Neural progenitor cell (in vitro differentiated cells): ENCODE results near the gene TMEM14A. TPM values are rescaled to one million over a fixed set of nuclear protein-coding genes. Genes with fewer than 3 reads are reported as not detected.
A peak's percentile ranks its signal among the peaks of the same experiment; 100 is the strongest.

ENCODE experiments used
- DNase-seq: peaks from one replicate; pipeline ENCODE4 v3.0.0-alpha.2; 2016; ENCODE audit warnings: low spot score
- H2AFZ ChIP-seq: fragments of 200-600 bp; sonication (generic); replicated peaks from 2 replicates; pipeline ENCODE4 v1.6.1; 2016; ENCODE audit warnings: antibody characterized with exemption
- H3F3A ChIP-seq: fragments of 200-600 bp; sonication (generic); 2 replicates; pipeline ENCODE4 v1.6.1; 2016; ENCODE audit warnings: antibody characterized with exemption, low read depth
- H3K27ac ChIP-seq: fragments of 200-600 bp; sonication (generic); 2 replicates; pipeline ENCODE4 v1.5.1; 2016; ENCODE audit warnings: mild to moderate bottlenecking
- H3K27me3 ChIP-seq: fragments of 200-600 bp; sonication (generic); 2 replicates; pipeline ENCODE4 v1.6.1; 2016; ENCODE audit warnings: mild to moderate bottlenecking, moderate library complexity
- H3K36me3 ChIP-seq: fragments of 200-600 bp; sonication (generic); 2 replicates; pipeline ENCODE4 v1.5.1; 2016
- H3K4me1 ChIP-seq: fragments of 200-600 bp; sonication (generic); 2 replicates; pipeline ENCODE4 v1.6.1; 2016; ENCODE audit warnings: mixed run types
- H3K4me2 ChIP-seq: fragments of 200-600 bp; sonication (generic); 2 replicates; pipeline ENCODE4 v1.6.1; 2016
- H3K4me3 ChIP-seq: fragments of 200-600 bp; sonication (generic); 2 replicates; pipeline ENCODE4 v1.5.1; 2016
- H3K79me2 ChIP-seq: fragments of 200-600 bp; sonication (generic); 2 replicates; pipeline ENCODE4 v1.6.1; 2016; ENCODE audit warnings: low read depth
- H3K9ac ChIP-seq: fragments of 200-600 bp; sonication (generic); 2 replicates; pipeline ENCODE4 v1.6.1; 2016
- H3K9me3 ChIP-seq: fragments of 200-600 bp; sonication (generic); 2 replicates; pipeline ENCODE4 v1.5.1; 2016; ENCODE audit warnings: low read depth
- H4K20me1 ChIP-seq: fragments of 200-600 bp; sonication (generic); 2 replicates; pipeline ENCODE4 v1.6.1; 2016; ENCODE audit warnings: low read depth
- H3K27ac Mint-ChIP-seq: 3 replicates; pipeline ENCODE4 v1.8.0; 2021; ENCODE audit warnings: mixed read lengths
- H3K27me3 Mint-ChIP-seq: 2 replicates; pipeline ENCODE4 v1.8.0; 2022; ENCODE audit warnings: low read depth, mild to moderate bottlenecking, inconsistent platforms, moderate library complexity, mixed read lengths; ENCODE audit not compliant: insufficient read depth
- H3K36me3 Mint-ChIP-seq: 3 replicates; pipeline ENCODE4 v1.8.0; 2021; ENCODE audit warnings: mixed read lengths
- H3K4me1 Mint-ChIP-seq: 3 replicates; pipeline ENCODE4 v1.8.0; 2021; ENCODE audit warnings: mixed read lengths
- H3K4me3 Mint-ChIP-seq: 3 replicates; pipeline ENCODE4 v1.8.0; 2021; ENCODE audit warnings: mild to moderate bottlenecking, moderate library complexity, mixed read lengths
- H3K9me3 Mint-ChIP-seq: 3 replicates; pipeline ENCODE4 v1.8.0; 2020; ENCODE audit warnings: mixed read lengths
- CTCF ChIP-seq: fragments of 200-600 bp; sonication (generic); IDR thresholded peaks from 2 replicates; pipeline ENCODE4 v1.5.1; 2017; ENCODE audit warnings: antibody characterized with exemption, mild to moderate bottlenecking
- EZH2 ChIP-seq: fragments of 200-600 bp; sonication (generic); IDR thresholded peaks from 2 replicates; pipeline ENCODE4 v1.6.1; 2017; ENCODE audit warnings: antibody characterized with exemption, mild to moderate bottlenecking, moderate library complexity
- EZH2phosphoT487 ChIP-seq: fragments of 200-600 bp; sonication (generic); IDR thresholded peaks from 2 replicates; pipeline ENCODE4 v1.6.1; 2017; ENCODE audit warnings: antibody characterized with exemption
- small RNA-seq: library from RNA; depleted of rRNA; stranded (forward); fragments of <200 nt; gene quantifications from one replicate; pipeline ENCODE3, GENCODE V24; 2015
- total RNA-seq: library from RNA; depleted of rRNA; stranded (reverse); fragments of >200 nt; gene quantifications from 2 replicates; pipeline ENCODE4 v1.2.3, GENCODE V29; 2015; ENCODE audit warnings: low replicate concordance

Gene TMEM14A
- total RNA-seq, 1 donor from 2014 or later: 33.7 TPM

- no peaks in the 10 kb centered on the region for H4K20me1 ChIP-seq
- H3K36me3 Mint-ChIP-seq: no peaks in the 10 kb centered on the region
- peak; percentile 27 for DNase-seq
- H3K4me3 Mint-ChIP-seq: no peak overlapping the region
- no peak overlapping the region for H3K27ac Mint-ChIP-seq
- H3K9me3 Mint-ChIP-seq: peaks cover 11% of the 10 kb centered on the region
- H3K4me1 ChIP-seq: peaks cover 20% of the 10 kb centered on the region
- H3K27me3 Mint-ChIP-seq: peaks cover 4% of the 10 kb centered on the region
- peak overlapping the region; percentile 16 for H3K4me2 ChIP-seq
- peaks cover 13% of the 10 kb centered on the region for H3K4me1 Mint-ChIP-seq
- H3K9me3 ChIP-seq: no peaks in the 10 kb centered on the region
- H3K36me3 ChIP-seq: no peaks in the 10 kb centered on the region
- H3K27ac ChIP-seq: no peak overlapping the region
- H3K27me3 ChIP-seq: no peaks in the 10 kb centered on the region
- H3F3A ChIP-seq: no peaks in the 10 kb centered on the region
- H2AFZ ChIP-seq: no peak overlapping the region
- H3K9ac ChIP-seq: no peak overlapping the region
- no peak overlapping the region for H3K4me3 ChIP-seq
- TF ChIP-seq CTCF (no peak), EZH2 (no peak), EZH2phosphoT487 (no peak)
- H3K79me2 ChIP-seq: no peaks in the 10 kb centered on the region
These were observed 65.2 kb downstream of the TMEM14A start for GRCh38 chr6:52736145-52736544.

Small RNA genes lying within 50 kb of the gene (small RNA-seq; reads per million reads assigned to genes)
- gene AL109918.2: not detected

Other genes with a start within 250 kb of the TMEM14A start
- 12.3 and 15.5 TPM in 2 replicates for gene TRAM2, start 94.1 kb upstream of the TMEM14A start, total RNA-seq
- gene GSTA2, start 92.4 kb downstream of the TMEM14A start, total RNA-seq: not detected in 2 replicates
- not detected in 2 replicates for gene GSTA1, start 132.7 kb downstream of the TMEM14A start, total RNA-seq
- gene GSTA5, start 169.7 kb downstream of the TMEM14A start, total RNA-seq: not detected in 2 replicates
- not detected in 2 replicates for gene GSTA3, start 238.6 kb downstream of the TMEM14A start, total RNA-seq